ENCODE measurements around the gene CDC40. TPM values are rescaled to one million over a fixed set of nuclear protein-coding genes. Genes with fewer than 3 reads are reported as not detected.

Gene CDC40
- total RNA-seq, 1 donor from 2014 or later: 37.3 TPM

Other genes with a start within 250 kb of the CDC40 start
- not detected in 2 replicates for gene GPR6, start 202.1 kb upstream of the CDC40 start, total RNA-seq
- gene WASF1, start 757 bp upstream of the CDC40 start, total RNA-seq: 5.1 and 6.2 TPM in 2 replicates
- not detected in 2 replicates for gene METTL24, start 177.9 kb downstream of the CDC40 start, total RNA-seq
- not detected in 2 replicates for gene DDO, start 235.1 kb downstream of the CDC40 start, total RNA-seq